Panc1 (cell line): ENCODE results near the gene GDAP1L1. TPM values are rescaled to one million over a fixed set of nuclear protein-coding genes. Genes with fewer than 3 reads are reported as not detected.
"Not testable (repeated sequence)": the region's sequence is repeated elsewhere in the genome, so short reads cannot be mapped to it uniquely, and the experiment has no call there.

Experiments used
- ATAC-seq: fragments of 200-7000 bp; cut with Tn5 transposase; 2 replicates; pipeline ENCODE4 v1.9.1; 2020; ENCODE audit warnings: mild to moderate bottlenecking, moderate library complexity
- BruUV-seq: library from RNA; stranded (reverse); fragments of 400-500 nt; replicated peaks from 2 replicates; lab custom pipeline; 2021; lab: Mats Ljungman, UMichigan
- CTCF ChIA-PET: fragments of 300-600 bp; sonication (Branson Sonifier 250); formaldehyde crosslinking; loops from one replicate; lab custom pipeline; 2022; ENCODE audit warnings: antibody characterized with exemption; lab: Charles Lee
- POLR2A ChIA-PET: fragments of 300-600 bp; sonication (Branson Sonifier 250); formaldehyde crosslinking; loops from one replicate; lab custom pipeline; 2022; ENCODE audit warnings: antibody characterized with exemption; lab: Charles Lee
- DNase-seq: peaks from one replicate; pipeline ENCODE4 v3.0.0-alpha.2; 2010; ENCODE audit warnings: low read depth, low spot score
- H3K27ac ChIP-seq: 2 replicates; pipeline ENCODE4 v1.5.1; 2011; ENCODE audit warnings: mild to moderate bottlenecking, low read length, inconsistent platforms
- H3K27me3 ChIP-seq: fragments of 200-500 bp; sonication (Bioruptor generic); 2 replicates; pipeline ENCODE4 v1.6.0; 2014; ENCODE audit warnings: low read length, inconsistent platforms; ENCODE audit not compliant: control insufficient read depth, insufficient read depth
- H3K36me3 ChIP-seq: fragments of 200-500 bp; sonication (Bioruptor generic); 2 replicates; pipeline ENCODE4 v1.5.1; 2014; ENCODE audit warnings: inconsistent platforms, mild to moderate bottlenecking, low read length, moderate library complexity; ENCODE audit not compliant: control insufficient read depth, insufficient read depth
- H3K4me1 ChIP-seq: 2 replicates; pipeline ENCODE4 v1.5.1; 2011; ENCODE audit warnings: inconsistent platforms, mild to moderate bottlenecking, low read length, moderate library complexity; ENCODE audit not compliant: control insufficient read depth, insufficient read depth
- H3K4me3 ChIP-seq, 2 experiments: 2 replicates each; pipeline ENCODE4 v1.5.1; 2011 to 2012; ENCODE audit warnings: low read depth in 2 of 2, low read length in 2 of 2, mild to moderate bottlenecking in 2 of 2, inconsistent platforms in 1 of 2, moderate library complexity in 1 of 2
- H3K9me3 ChIP-seq: fragments of 200-500 bp; sonication (Bioruptor generic); 2 replicates; pipeline ENCODE4 v1.5.1; 2014; ENCODE audit warnings: low read depth, mild to moderate bottlenecking, inconsistent platforms, low read length, moderate library complexity; ENCODE audit not compliant: control insufficient read depth, insufficient read depth
- CTCF ChIP-seq: fragments of 450-650 bp; IDR thresholded peaks from 2 replicates; pipeline ENCODE4 v1.5.1; 2017; ENCODE audit warnings: mild to moderate bottlenecking
- POLR2AphosphoS5 ChIP-seq: IDR thresholded peaks from 2 replicates; pipeline ENCODE4 v1.6.1; 2012; ENCODE audit warnings: mild to moderate bottlenecking, low read depth, low read length, moderate library complexity
- REST ChIP-seq, 2 experiments: IDR thresholded peaks; 2 replicates each; pipeline ENCODE4 v1.6.1; 2011 to 2012; ENCODE audit warnings: low read depth in 2 of 2, control low read depth in 1 of 2, low read length in 1 of 2, mild to moderate bottlenecking in 1 of 2, moderate library complexity in 1 of 2; ENCODE audit not compliant: insufficient read depth in 1 of 2
- SIN3A ChIP-seq: IDR thresholded peaks from 2 replicates; pipeline ENCODE4 v1.6.1; 2012; ENCODE audit warnings: low read depth, mild to moderate bottlenecking, low read length, moderate library complexity, borderline replicate concordance; ENCODE audit not compliant: insufficient read depth
- TCF7L2 ChIP-seq: IDR thresholded peaks from 2 replicates; pipeline ENCODE4 v1.6.1; 2011; ENCODE audit warnings: mild to moderate bottlenecking, low read depth, low read length, inconsistent platforms
- in situ Hi-C: cut with HindIII; loops from 2 replicates; pipeline ENCODE4 v1.10.0; 2016; ENCODE audit warnings: low sequenced_read_pairs, low pct_unique_long_range_greater_than_20kb
- intact Hi-C: fragments of 100-400 bp; cut with micrococcal nuclease; formaldehyde crosslinking; loops from one replicate; pipeline ENCODE4 v1.10.0; 2022; ENCODE audit not compliant: unreplicated experiment
- total RNA-seq: library from RNA; stranded (reverse); gene quantifications from one replicate; pipeline ENCODE4 v1.2.1, GENCODE V29; 2021; ENCODE audit not compliant: unreplicated experiment

GDAP1L1 gene
- total RNA-seq, 1 experiment from 2014 or later: not detected

- Histone ChIP-seq H3K9me3 (no peaks in the 10 kb centered on the region), H3K36me3 (no peaks in the 10 kb centered on the region), H3K4me1 (no peaks in the 10 kb centered on the region), H3K27ac (no peak overlapping the region), H3K27me3 (no peaks in the 10 kb centered on the region), H3K4me3 (no peak overlapping the region)
- no peak for ATAC-seq
- no peak for TF ChIP-seq REST (IDR thresholded peaks at IDR 0.05; ENCODE audit: insufficient read depth in 1 of 2, low read depth in 2 of 2, low read length in 1 of 2)
- no peak for TF ChIP-seq POLR2AphosphoS5
- TF ChIP-seq SIN3A: no peak
- no peak for TF ChIP-seq CTCF
- TF ChIP-seq TCF7L2: no peak
- in situ Hi-C loops (no loop called here), intact Hi-C loops (no loop called here)
- ChIA-PET CTCF (no interaction called here), POLR2A (no interaction called here)
- no peak for DNase-seq
- no TSS peak for BruUV-seq
Measured at GRCh38 chr20:44296011-44296410, 48.9 kb downstream of the GDAP1L1 start.

GRCh38 chr20:44297721-44298120, 50.6 kb downstream of the GDAP1L1 start:
- in situ Hi-C loops (no loop called here), intact Hi-C loops (no loop called here)
- Histone ChIP-seq H3K9me3 (no peaks in the 10 kb centered on the region), H3K27ac (no peak overlapping the region), H3K36me3 (no peaks in the 10 kb centered on the region), H3K27me3 (no peaks in the 10 kb centered on the region), H3K4me3 (no peak overlapping the region), H3K4me1 (no peaks in the 10 kb centered on the region)
- CTCF ChIA-PET: no interaction called here
- DNase-seq (no peak), ATAC-seq (no peak)
- no peak for TF ChIP-seq SIN3A
- no peak for TF ChIP-seq CTCF
- TF ChIP-seq POLR2AphosphoS5: no peak
- TF ChIP-seq REST (IDR thresholded peaks at IDR 0.05; ENCODE audit: insufficient read depth in 1 of 2, low read depth in 2 of 2, low read length in 1 of 2): no peak
- TF ChIP-seq TCF7L2: no peak
- POLR2A ChIA-PET: no interaction called here
- BruUV-seq: no TSS peak

- H3K27me3 ChIP-seq, DNase-seq, H3K27ac ChIP-seq, in situ Hi-C loops, H3K4me1 ChIP-seq, POLR2A ChIA-PET, CTCF ChIA-PET, BruUV-seq, H3K36me3 ChIP-seq, H3K4me3 ChIP-seq, ATAC-seq, H3K9me3 ChIP-seq, intact Hi-C loops: not testable (repeated sequence)
Measured at GRCh38 chr20:44299011-44299535, 52.0 kb downstream of the GDAP1L1 start.
